Glutamatergic neuron (in vitro differentiated cells): ENCODE measurements around the gene FRMPD4. TPM values are rescaled to one million over a fixed set of nuclear protein-coding genes. Genes with fewer than 3 reads are reported as not detected.

Experiments used
- DNase-seq: peaks from one replicate; pipeline ENCODE4 v3.0.0; 2022
- H3K27ac Mint-ChIP-seq: one replicate; pipeline ENCODE4 v1.8.0; 2020; ENCODE audit warnings: mild to moderate bottlenecking, mixed read lengths, inconsistent platforms; ENCODE audit not compliant: unreplicated experiment
- H3K27me3 Mint-ChIP-seq: one replicate; pipeline ENCODE4 v1.8.0; 2020; ENCODE audit warnings: mild to moderate bottlenecking, moderate library complexity, mixed read lengths, inconsistent platforms; ENCODE audit not compliant: unreplicated experiment
- H3K36me3 Mint-ChIP-seq: one replicate; pipeline ENCODE4 v1.8.0; 2020; ENCODE audit warnings: mild to moderate bottlenecking, mixed read lengths, inconsistent platforms; ENCODE audit not compliant: unreplicated experiment
- H3K4me1 Mint-ChIP-seq: one replicate; pipeline ENCODE4 v1.8.0; 2020; ENCODE audit warnings: mild to moderate bottlenecking, low read depth, mixed read lengths, inconsistent platforms; ENCODE audit not compliant: unreplicated experiment
- H3K4me3 Mint-ChIP-seq: one replicate; pipeline ENCODE4 v1.8.0; 2020; ENCODE audit warnings: mild to moderate bottlenecking, mixed read lengths, inconsistent platforms; ENCODE audit not compliant: unreplicated experiment
- H3K9me3 Mint-ChIP-seq: one replicate; pipeline ENCODE4 v1.8.0; 2020; ENCODE audit warnings: mild to moderate bottlenecking, moderate library complexity, mixed read lengths, inconsistent platforms; ENCODE audit not compliant: unreplicated experiment
- CTCF ChIP-seq: fragments of 200-600 bp; sonication (generic); IDR thresholded peaks from one replicate; pipeline ENCODE4 v1.5.0; 2021; ENCODE audit not compliant: partially characterized antibody, unreplicated experiment
- total RNA-seq: library from RNA; stranded (reverse); fragmentation: NEBNext Ultra II Directional; extraction: Animal tissue kit (Norgen Biotek cat#: 25700); gene quantifications from one replicate; pipeline ENCODE4 v1.2.1, GENCODE V29; 2021; ENCODE audit not compliant: unreplicated experiment

The FRMPD4 gene
- total RNA-seq, 1 donor from 2014 or later: 6.2 TPM

DNA sequence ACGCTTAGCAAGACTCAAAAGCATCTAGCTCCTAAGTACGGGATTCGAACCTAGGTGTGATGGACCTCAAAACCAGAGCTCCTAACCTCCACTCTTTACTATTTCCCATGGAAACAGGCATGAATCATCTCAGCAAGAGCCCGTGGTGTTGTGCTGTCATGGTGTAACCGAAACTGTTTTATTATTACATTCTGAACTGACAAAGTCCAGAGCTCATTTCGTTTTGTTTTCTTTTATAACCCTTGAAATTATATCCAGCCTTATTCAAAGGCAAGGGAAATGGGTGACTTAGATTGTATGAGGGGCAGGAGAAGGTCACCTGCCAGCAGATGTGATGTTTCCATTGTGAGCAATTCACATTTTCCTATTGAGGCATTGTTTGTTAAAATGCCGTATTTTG, 301.1 kb downstream of the FRMPD4 start:
- no peak for TF ChIP-seq CTCF
- DNase-seq: no peak

GRCh38 chrX:12440246-12440645, 302.0 kb downstream of the FRMPD4 start:
- DNase-seq: no peak
- H3K4me1 Mint-ChIP-seq: peaks cover 4% of the 10 kb centered on the region
- no peaks in the 10 kb centered on the region for H3K36me3 Mint-ChIP-seq
- H3K9me3 Mint-ChIP-seq: no peaks in the 10 kb centered on the region
- no peak overlapping the region for H3K27ac Mint-ChIP-seq
- H3K4me3 Mint-ChIP-seq: no peak overlapping the region
- H3K27me3 Mint-ChIP-seq: no peaks in the 10 kb centered on the region
- TF ChIP-seq CTCF: no peak

More for the DNA sequence above, 301.1 kb downstream of the FRMPD4 start:
- no peaks in the 10 kb centered on the region for H3K36me3 Mint-ChIP-seq
- no peak overlapping the region for H3K4me3 Mint-ChIP-seq
- no peaks in the 10 kb centered on the region for H3K27me3 Mint-ChIP-seq
- H3K9me3 Mint-ChIP-seq: no peaks in the 10 kb centered on the region
- no peak overlapping the region for H3K27ac Mint-ChIP-seq
- H3K4me1 Mint-ChIP-seq: peaks cover 4% of the 10 kb centered on the region

DNA sequence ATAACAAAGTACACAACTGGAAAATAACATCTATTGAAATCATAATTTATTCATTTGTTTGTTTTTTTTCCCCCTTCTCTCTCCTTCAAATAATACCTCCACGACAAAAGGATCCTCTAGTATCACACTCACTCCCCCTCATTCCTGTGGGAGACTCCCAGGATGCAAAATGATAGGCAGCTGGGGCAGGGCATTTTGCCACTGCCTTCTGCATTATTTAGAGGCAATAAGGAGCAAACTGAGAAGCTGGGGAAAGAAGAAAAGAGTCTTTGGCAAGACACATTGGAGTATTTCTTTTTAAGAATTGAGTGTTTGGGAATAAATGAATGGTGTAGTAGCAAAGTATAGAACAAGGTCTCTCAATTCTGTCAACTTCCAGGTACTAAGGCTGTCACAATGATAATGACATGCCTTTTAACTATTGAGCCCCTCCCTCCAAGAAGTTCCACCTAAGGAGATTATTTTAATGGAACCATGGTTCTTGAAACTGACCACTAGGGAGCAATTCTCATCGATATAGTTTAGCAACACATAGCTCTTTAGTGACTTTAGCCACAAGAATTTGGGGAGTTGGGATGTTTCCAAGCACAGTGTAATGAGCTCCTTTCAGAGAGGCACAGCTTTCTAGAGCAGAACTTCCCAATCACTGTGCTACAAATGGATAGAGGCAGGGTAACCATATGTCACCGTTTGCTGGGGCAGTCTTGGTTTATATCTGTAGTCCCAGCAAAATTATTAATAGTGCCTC, 303.3 kb downstream of the FRMPD4 start:
- no peak for DNase-seq
- H3K4me1 Mint-ChIP-seq: peaks cover 4% of the 10 kb centered on the region
- H3K27me3 Mint-ChIP-seq: no peaks in the 10 kb centered on the region
- no peaks in the 10 kb centered on the region for H3K36me3 Mint-ChIP-seq
- no peaks in the 10 kb centered on the region for H3K9me3 Mint-ChIP-seq
- H3K27ac Mint-ChIP-seq: no peak overlapping the region
- TF ChIP-seq CTCF: no peak
- H3K4me3 Mint-ChIP-seq: no peak overlapping the region

GRCh38 chrX:12443534-12444098, 305.3 kb downstream of the FRMPD4 start:
- Mint-ChIP-seq H3K9me3 (no peaks in the 10 kb centered on the region), H3K4me1 (peaks cover 4% of the 10 kb centered on the region), H3K36me3 (no peaks in the 10 kb centered on the region), H3K27ac (no peak overlapping the region), H3K27me3 (no peaks in the 10 kb centered on the region), H3K4me3 (no peak overlapping the region)
- no peak for DNase-seq
- no peak for TF ChIP-seq CTCF
